ENCODE data around the gene NEFH.
A peak's percentile ranks its signal among the peaks of the same experiment; 100 is the strongest.

Gene NEFH

DNA sequence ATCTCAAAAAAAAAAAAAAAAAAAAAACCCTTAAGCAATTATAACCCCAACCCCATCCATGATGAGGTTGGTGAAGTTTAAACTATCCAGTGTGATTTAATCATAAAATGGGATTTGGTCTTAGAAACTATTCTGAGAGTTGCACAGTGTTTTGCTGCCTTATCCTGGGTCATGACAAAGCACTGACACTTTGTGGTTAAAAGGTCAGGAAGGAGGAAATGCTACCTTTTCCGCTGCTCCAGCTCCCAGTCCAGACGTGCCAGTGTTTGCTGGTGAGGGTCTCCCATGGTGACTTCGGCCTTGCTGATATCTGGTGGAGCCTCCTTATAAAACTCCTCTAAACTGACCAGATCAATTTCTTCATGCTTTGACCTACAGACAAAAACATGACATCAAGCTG, 59.1 kb downstream of the NEFH start:
- peak; percentile 4 for DNase-seq (ENCODE audit: low read depth)
- no peak overlapping the region for H3K4me3 ChIP-seq (replicated peaks; ENCODE audit: low read depth, low read length)
- TF ChIP-seq, protein P1, sequence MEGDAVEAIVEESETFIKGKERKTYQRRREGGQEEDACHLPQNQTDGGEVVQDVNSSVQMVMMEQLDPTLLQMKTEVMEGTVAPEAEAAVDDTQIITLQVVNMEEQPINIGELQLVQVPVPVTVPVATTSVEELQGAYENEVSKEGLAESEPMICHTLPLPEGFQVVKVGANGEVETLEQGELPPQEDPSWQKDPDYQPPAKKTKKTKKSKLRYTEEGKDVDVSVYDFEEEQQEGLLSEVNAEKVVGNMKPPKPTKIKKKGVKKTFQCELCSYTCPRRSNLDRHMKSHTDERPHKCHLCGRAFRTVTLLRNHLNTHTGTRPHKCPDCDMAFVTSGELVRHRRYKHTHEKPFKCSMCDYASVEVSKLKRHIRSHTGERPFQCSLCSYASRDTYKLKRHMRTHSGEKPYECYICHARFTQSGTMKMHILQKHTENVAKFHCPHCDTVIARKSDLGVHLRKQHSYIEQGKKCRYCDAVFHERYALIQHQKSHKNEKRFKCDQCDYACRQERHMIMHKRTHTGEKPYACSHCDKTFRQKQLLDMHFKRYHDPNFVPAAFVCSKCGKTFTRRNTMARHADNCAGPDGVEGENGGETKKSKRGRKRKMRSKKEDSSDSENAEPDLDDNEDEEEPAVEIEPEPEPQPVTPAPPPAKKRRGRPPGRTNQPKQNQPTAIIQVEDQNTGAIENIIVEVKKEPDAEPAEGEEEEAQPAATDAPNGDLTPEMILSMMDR (IDR thresholded peaks at IDR 0.05; ENCODE audit: low read length, missing control alignments), result no peak

Measured in fibroblast of pulmonary artery (primary cell).